ENCODE results near the gene FAIM2.

GRCh38 chr12:49877066-49877465, 26.6 kb downstream of the FAIM2 start:
- TF ChIP-seq CTCF (IDR thresholded peaks at IDR 0.05; ENCODE audit: insufficient read depth, low read length), result no peak
- no peak for TF ChIP-seq REST (IDR thresholded peaks at IDR 0.05; ENCODE audit: insufficient replicate concordance, low read depth)
- TF ChIP-seq POLR2AphosphoS5 (IDR thresholded peaks at IDR 0.05; ENCODE audit: low read depth), result no peak
- no peak for TF ChIP-seq GABPA (IDR thresholded peaks at IDR 0.05; ENCODE audit: low read depth)
- TF ChIP-seq SPI1 (IDR thresholded peaks at IDR 0.05; ENCODE audit: borderline replicate concordance, low read depth), result no peak
